Endothelial cell of hepatic sinusoid (primary cell): Measurements from ENCODE around the gene LPP.

ENCODE experiments used
- in situ Hi-C: cut with HindIII; loops from 2 replicates; pipeline ENCODE4 v1.10.0; 2017; ENCODE audit warnings: low sequenced_read_pairs

LPP gene

DNA sequence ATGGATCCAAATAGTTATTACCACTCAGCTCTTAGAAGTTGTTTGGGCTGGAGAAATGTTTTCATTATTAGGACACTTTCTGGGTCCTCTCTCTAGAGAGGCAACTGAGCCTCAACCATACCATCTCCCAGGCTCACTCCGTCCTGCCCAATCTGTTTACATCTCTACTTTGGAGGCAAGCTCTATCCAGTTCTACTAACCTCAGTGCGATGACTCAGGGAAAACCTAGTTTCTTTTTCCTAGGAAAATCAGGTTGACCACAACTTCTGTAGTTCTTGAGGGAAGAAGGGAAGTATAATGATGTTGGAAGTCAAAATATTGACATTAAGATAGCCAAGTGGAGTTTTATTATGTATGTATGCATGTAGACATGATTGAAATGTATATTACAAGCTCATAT, 40.4 kb downstream of the LPP start:
- in situ Hi-C loops, result no loop called here

DNA sequence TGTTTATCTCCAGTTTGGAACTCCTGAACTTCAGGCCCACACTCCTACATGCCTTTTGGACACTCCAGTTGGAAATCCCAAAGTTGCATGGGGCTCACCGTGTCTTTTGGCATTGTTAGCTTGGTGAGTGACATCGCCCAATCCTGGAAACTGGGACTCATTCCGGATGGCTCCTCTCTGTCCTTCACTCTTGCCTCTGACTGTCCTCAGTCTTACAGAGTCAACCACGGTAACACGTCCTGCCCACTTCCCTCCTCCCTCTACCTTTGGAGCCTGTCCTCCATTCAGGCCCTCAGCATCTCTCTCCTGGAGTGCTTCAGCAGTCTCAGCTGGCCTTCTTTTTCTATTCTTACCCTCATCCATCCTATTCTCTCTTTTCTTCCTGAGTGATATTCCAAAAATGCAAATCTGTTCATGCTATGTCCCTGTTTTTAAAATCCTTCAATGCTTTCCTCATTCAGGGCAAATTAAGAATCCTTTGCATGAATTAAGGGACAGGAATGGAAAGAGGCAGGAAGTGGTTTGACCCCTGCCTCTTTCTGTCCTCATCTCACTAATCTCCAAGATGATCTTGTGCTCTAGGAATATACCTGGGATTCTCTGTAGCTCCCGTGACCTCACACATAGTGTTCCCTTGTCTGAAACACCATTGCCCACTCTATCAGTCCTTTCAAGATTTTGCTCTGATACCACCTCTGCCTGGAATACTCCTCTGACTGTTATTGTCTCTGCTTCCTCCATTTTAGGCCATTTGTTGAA, 42.5 kb downstream of the LPP start:
- in situ Hi-C loops, result no loop called here

GRCh38 chr3:188197388-188197847, 43.5 kb downstream of the LPP start:
- in situ Hi-C loops, result no loop called here

DNA sequence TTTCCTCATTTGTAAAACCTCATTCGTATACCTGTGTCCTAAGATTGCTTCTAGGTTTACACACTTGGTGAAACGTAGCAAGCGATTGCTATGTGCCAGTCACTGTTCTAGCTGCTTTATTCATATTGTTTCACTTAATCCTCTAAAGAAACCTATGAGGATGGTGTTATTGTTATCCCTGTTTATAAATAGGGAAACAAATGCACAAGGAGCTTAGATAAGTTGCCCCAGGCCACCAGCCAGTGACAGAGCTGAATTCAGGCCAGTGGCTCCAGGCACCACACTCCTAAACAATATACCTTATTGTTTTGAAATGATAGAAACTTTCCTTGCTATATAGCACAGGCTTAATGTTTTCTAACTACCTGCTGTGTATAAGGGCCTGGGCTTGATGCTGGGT, 44.0 kb downstream of the LPP start:
- in situ Hi-C loops, result no loop called here

GRCh38 chr3:188198760-188199327, 44.9 kb downstream of the LPP start:
- in situ Hi-C loops, result no loop called here

DNA sequence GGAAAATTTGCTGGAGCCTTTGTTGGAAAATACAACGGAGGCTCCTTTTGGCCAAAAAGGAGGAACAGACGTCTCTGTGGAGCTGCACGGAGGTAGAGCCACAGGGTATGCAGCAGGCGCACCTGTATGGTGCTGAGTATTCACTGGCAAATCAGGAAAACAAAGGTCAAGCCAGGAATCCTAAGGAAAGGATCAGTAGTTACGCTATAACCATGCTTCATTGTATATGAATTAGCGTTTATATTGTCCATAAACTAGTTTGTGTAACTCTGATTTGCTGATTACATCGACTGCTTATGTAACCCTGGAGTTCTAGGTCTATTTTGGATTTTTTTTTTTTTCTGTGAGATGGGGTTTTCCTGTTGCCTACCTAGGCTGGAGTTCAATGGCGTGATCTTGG, 45.4 kb downstream of the LPP start:
- in situ Hi-C loops, result no loop called here

- in situ Hi-C loops, result loop anchor here (25.0 kb wide), 1 partner anchor 463 kb away; the partner anchor contains the start of gene BCL6
These were observed 46.5 kb downstream of the LPP start for GRCh38 chr3:188200481-188200880.

- in situ Hi-C loops, result loop anchor here (25.0 kb wide), 1 partner anchor 465 kb away; the partner anchor contains the start of gene BCL6
These were observed 48.6 kb downstream of the LPP start for GRCh38 chr3:188202358-188203138.

DNA sequence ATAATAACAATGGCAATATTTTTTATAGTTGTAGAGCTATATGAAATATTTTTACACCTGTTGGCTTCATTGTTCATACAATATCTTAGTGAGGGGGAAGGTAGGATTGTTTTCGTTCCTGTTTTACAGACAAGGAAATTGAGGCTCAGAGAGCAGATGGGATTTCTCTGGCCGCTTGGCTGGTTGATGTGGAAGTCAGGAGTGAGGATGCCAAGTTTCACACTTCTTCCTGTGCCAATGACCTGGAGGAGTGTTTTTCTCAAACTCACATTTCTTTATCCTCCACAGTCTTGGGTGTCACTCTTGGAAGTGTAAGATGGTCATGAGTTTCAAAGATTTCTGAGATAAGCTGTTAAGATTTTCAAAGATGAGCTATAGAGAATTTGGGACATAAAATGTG, 50.6 kb downstream of the LPP start:
- in situ Hi-C loops, result loop anchor here (25.0 kb wide), 1 partner anchor 467 kb away; the partner anchor contains the start of gene BCL6

- in situ Hi-C loops, result loop anchor here (25.0 kb wide), 1 partner anchor 469 kb away; the partner anchor contains the start of gene BCL6
These were observed 52.0 kb downstream of the LPP start for GRCh38 chr3:188205992-188206416.

DNA sequence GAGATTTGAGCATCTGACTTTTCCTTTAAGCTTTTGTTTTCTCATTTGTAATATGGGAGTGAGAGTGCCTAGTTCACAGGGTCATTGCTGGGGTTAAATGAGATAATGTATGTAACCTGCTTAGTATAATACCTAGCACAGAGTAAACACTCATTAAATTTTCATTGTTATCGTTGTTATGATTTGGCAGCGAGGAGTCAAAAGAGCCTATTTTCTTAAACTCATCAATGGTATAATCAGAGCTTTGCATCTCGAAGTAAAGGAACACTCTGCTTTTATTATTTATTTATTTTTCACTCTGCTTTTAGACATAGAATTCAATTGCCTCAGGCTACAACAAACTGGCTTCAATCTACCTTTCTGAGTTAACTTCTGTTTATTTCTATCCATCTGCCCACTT, 52.8 kb downstream of the LPP start:
- in situ Hi-C loops, result loop anchor here (25.0 kb wide), 1 partner anchor 469 kb away; the partner anchor contains the start of gene BCL6

DNA sequence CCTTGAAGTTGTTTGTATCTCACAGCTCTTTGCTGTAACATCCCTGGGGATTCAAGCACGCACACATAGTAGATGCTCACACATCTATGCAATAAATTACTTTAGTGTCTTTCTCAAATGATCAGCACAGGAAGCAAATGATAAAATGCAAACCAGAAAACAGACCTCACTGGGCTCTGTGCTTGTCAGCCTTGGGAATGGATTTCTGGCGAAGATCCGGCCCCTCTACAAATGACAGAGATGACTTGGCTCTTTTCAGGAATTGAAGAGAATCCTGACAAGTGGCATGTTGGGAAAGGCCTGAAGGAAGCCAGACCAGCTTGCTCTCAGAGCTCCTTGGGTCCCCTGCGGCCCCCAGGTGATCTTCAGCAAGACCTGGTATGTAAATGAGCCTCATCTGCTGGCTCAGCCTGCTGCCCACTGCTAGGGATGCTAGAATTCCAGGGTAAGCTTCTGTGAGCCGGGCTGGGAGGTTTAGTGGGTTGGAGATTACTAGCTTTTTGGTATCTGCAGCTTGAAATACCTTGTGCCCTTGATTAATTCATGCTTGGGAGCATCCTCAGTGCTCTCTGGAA, 54.1 kb downstream of the LPP start:
- in situ Hi-C loops, result loop anchor here (25.0 kb wide), 1 partner anchor 471 kb away; the partner anchor contains the start of gene BCL6

- in situ Hi-C loops, result loop anchor here (25.0 kb wide), 1 partner anchor 471 kb away; the partner anchor contains the start of gene BCL6
These were observed 54.6 kb downstream of the LPP start for GRCh38 chr3:188208516-188208981.

GRCh38 chr3:188209034-188209433, 55.1 kb downstream of the LPP start:
- in situ Hi-C loops, result loop anchor here (25.0 kb wide), 1 partner anchor 472 kb away; the partner anchor contains the start of gene BCL6

- in situ Hi-C loops, result loop anchor here (25.0 kb wide), 1 partner anchor 472 kb away; the partner anchor contains the start of gene BCL6
These were observed 55.8 kb downstream of the LPP start for GRCh38 chr3:188209740-188210139.

DNA sequence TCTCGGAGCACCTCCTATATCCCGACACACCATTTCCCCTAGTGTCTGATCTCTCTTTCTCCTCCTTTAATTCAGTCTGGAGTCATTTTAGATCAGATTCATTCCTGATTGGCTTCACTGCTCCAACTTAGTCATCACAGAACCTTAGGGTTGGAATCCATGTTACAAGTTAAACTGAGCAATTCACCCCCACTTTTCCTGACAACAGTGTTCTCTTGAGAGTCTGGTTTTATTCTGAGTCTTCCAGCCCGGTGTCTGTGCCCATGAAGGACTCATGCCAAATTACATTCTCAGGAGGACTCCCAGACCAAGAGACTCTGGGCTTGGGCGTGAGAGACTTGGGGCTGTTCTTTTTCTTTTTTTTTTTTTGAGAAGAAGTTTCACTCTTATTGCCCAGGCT, 57.5 kb downstream of the LPP start:
- in situ Hi-C loops, result loop anchor here (25.0 kb wide), 1 partner anchor 474 kb away; the partner anchor contains the start of gene BCL6

GRCh38 chr3:188212308-188212969, 58.5 kb downstream of the LPP start:
- in situ Hi-C loops, result loop anchor here (25.0 kb wide), 1 partner anchor 475 kb away; the partner anchor contains the start of gene BCL6

DNA sequence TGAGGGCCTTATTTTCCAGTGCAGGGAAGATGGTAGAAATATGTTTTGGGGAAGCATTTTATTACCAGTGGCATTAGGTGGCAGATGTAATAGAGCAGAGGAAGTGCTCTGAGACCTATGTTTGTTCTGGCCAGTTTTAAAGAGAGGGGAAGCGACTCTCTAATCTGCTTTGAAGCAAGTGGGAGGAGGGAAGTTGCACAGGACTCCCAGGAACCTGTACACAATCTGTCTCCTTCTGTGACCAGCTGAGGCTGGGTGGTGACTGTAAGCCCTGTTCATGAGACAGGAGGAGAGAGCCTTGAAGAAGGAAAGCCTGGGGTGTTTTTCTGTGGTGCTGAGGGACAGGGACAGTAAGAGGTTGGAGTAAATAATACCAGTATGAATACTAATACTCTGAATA, 60.5 kb downstream of the LPP start:
- in situ Hi-C loops, result loop anchor here (25.0 kb wide), 1 partner anchor 477 kb away; the partner anchor contains the start of gene BCL6

DNA sequence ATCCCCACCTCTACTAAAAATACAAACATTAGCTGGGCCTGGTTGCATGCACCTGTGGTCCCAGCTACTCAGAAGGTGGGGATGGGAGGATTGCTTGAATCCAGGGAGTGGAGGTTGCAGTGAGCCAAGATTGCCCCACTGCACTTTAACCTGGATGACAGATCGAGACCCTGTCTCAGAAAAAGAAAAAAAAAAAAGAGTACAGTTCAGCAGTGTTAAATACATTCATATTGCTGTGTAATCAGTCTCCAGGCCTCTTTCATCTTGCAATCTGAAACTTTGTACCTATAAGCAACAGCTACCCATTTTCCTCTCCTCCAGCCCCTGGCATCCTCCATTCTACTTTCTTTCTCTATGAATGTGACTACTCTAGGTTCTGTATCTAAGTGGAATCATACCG, 61.2 kb downstream of the LPP start:
- in situ Hi-C loops, result loop anchor here (25.0 kb wide), 1 partner anchor 478 kb away; the partner anchor contains the start of gene BCL6
